DOHH2 (cell line): Measurements from ENCODE around the gene PAPPA2.

Experiments
- H3F3A ChIP-seq: fragments of 200-600 bp; sonication (generic), shearing (Covaris generic); 2 replicates; pipeline ENCODE4 v1.6.0; 2016; ENCODE audit warnings: antibody characterized with exemption, mild to moderate bottlenecking; ENCODE audit not compliant: control insufficient read depth, insufficient read depth
- H3K27ac ChIP-seq: fragments of 200-600 bp; sonication (generic); 2 replicates; pipeline ENCODE4 v1.5.1; 2014; ENCODE audit warnings: low read depth, mild to moderate bottlenecking, low read length, moderate library complexity
- H3K27me3 ChIP-seq: fragments of 200-600 bp; sonication (generic); 2 replicates; pipeline ENCODE4 v1.6.1; 2014; ENCODE audit warnings: mild to moderate bottlenecking, low read length, mixed read lengths; ENCODE audit not compliant: control insufficient read depth
- H3K36me3 ChIP-seq: fragments of 200-600 bp; sonication (generic); 2 replicates; pipeline ENCODE4 v1.6.1; 2014; ENCODE audit warnings: mild to moderate bottlenecking, low read length, moderate library complexity, mixed read lengths; ENCODE audit not compliant: control insufficient read depth
- H3K4me1 ChIP-seq: fragments of 200-600 bp; sonication (generic); 2 replicates; pipeline ENCODE4 v1.6.1; 2014; ENCODE audit warnings: mild to moderate bottlenecking, low read length, mixed read lengths; ENCODE audit not compliant: control insufficient read depth
- H3K4me2 ChIP-seq: fragments of 200-600 bp; sonication (generic); 2 replicates; pipeline ENCODE4 v1.6.0; 2014; ENCODE audit warnings: mild to moderate bottlenecking, low read length, moderate library complexity
- H3K4me3 ChIP-seq: fragments of 200-600 bp; sonication (generic); 2 replicates; pipeline ENCODE4 v1.5.1; 2014; ENCODE audit warnings: mild to moderate bottlenecking, low read length, mixed read lengths
- H3K79me2 ChIP-seq: fragments of 200-600 bp; sonication (generic); 2 replicates; pipeline ENCODE4 v1.6.1; 2014; ENCODE audit warnings: mild to moderate bottlenecking, low read length, mixed read lengths; ENCODE audit not compliant: control insufficient read depth
- H3K9me2 ChIP-seq: fragments of 200-600 bp; sonication (generic); replicated peaks from 2 replicates; pipeline ENCODE4 v1.6.1; 2014; ENCODE audit warnings: mild to moderate bottlenecking, low read length, mixed read lengths; ENCODE audit not compliant: control insufficient read depth
- H3K9me3 ChIP-seq: fragments of 200-600 bp; sonication (generic); 2 replicates; pipeline ENCODE4 v1.6.1; 2014; ENCODE audit warnings: antibody characterized with exemption, low read length, mixed read lengths; ENCODE audit not compliant: control insufficient read depth, insufficient read depth
- H4K20me1 ChIP-seq: fragments of 200-600 bp; sonication (generic); 2 replicates; pipeline ENCODE4 v1.6.0; 2014; ENCODE audit warnings: low read depth, mild to moderate bottlenecking, antibody characterized with exemption, low read length, moderate library complexity; ENCODE audit not compliant: control insufficient read depth, insufficient read depth
- CTCF ChIP-seq: fragments of 200-600 bp; sonication (generic); IDR thresholded peaks from one replicate; pipeline ENCODE4 v1.5.1; 2014; ENCODE audit warnings: antibody characterized with exemption, mild to moderate bottlenecking, low read depth, low read length; ENCODE audit not compliant: poor library complexity, severe bottlenecking
- EZH2phosphoT487 ChIP-seq: fragments of 200-600 bp; sonication (generic); IDR thresholded peaks from 2 replicates; pipeline ENCODE4 v1.6.1; 2017; ENCODE audit warnings: borderline replicate concordance, mild to moderate bottlenecking, antibody characterized with exemption, low read length, moderate library complexity, mixed read lengths

Gene PAPPA2

GRCh38 chr1:176577646-176578197 is 114.7 kb downstream of the PAPPA2 start:
- Histone ChIP-seq H3K79me2 (no peaks in the 10 kb centered on the region), H3K36me3 (no peaks in the 10 kb centered on the region), H3K4me2 (no peak overlapping the region), H3F3A (no peaks in the 10 kb centered on the region), H3K27me3 (0 out of 2 replicates have a peak, but pooled peaks cover 2% of the 10 kb centered on the region), H3K9me2 (no peaks in the 10 kb centered on the region), H3K4me3 (no peak overlapping the region), H3K9me3 (no peaks in the 10 kb centered on the region), H4K20me1 (no peaks in the 10 kb centered on the region), H3K4me1 (no peaks in the 10 kb centered on the region), H3K27ac (no peak overlapping the region)
- TF ChIP-seq CTCF (no peak), EZH2phosphoT487 (no peak)

GRCh38 chr1:176579087-176579486 is 116.1 kb downstream of the PAPPA2 start:
- Histone ChIP-seq H3K36me3 (no peaks in the 10 kb centered on the region), H3K27me3 (0 out of 2 replicates have a peak, but pooled peaks cover 2% of the 10 kb centered on the region), H3K4me1 (no peaks in the 10 kb centered on the region), H3K4me2 (no peak overlapping the region), H3K9me3 (no peaks in the 10 kb centered on the region), H3K27ac (no peak overlapping the region), H3K4me3 (no peak overlapping the region), H3K79me2 (no peaks in the 10 kb centered on the region), H3F3A (no peaks in the 10 kb centered on the region), H4K20me1 (no peaks in the 10 kb centered on the region), H3K9me2 (no peaks in the 10 kb centered on the region)
- TF ChIP-seq CTCF: no peak
- no peak for TF ChIP-seq EZH2phosphoT487

GRCh38 chr1:176595217-176595616 is 132.2 kb downstream of the PAPPA2 start:
- Histone ChIP-seq H3K79me2 (no peaks in the 10 kb centered on the region), H3K36me3 (no peaks in the 10 kb centered on the region), H3K9me2 (no peaks in the 10 kb centered on the region), H3K9me3 (no peaks in the 10 kb centered on the region), H3K27ac (no peak overlapping the region), H4K20me1 (no peaks in the 10 kb centered on the region), H3F3A (no peaks in the 10 kb centered on the region), H3K4me1 (no peaks in the 10 kb centered on the region), H3K4me3 (no peak overlapping the region), H3K27me3 (no peaks in the 10 kb centered on the region), H3K4me2 (no peak overlapping the region)
- no peak for TF ChIP-seq EZH2phosphoT487
- no peak for TF ChIP-seq CTCF
